Measurements from ENCODE around the gene PREB.

GRCh38 chr2:27160191-27160590, 25.8 kb upstream of the PREB start:
- TF ChIP-seq, protein P1, sequence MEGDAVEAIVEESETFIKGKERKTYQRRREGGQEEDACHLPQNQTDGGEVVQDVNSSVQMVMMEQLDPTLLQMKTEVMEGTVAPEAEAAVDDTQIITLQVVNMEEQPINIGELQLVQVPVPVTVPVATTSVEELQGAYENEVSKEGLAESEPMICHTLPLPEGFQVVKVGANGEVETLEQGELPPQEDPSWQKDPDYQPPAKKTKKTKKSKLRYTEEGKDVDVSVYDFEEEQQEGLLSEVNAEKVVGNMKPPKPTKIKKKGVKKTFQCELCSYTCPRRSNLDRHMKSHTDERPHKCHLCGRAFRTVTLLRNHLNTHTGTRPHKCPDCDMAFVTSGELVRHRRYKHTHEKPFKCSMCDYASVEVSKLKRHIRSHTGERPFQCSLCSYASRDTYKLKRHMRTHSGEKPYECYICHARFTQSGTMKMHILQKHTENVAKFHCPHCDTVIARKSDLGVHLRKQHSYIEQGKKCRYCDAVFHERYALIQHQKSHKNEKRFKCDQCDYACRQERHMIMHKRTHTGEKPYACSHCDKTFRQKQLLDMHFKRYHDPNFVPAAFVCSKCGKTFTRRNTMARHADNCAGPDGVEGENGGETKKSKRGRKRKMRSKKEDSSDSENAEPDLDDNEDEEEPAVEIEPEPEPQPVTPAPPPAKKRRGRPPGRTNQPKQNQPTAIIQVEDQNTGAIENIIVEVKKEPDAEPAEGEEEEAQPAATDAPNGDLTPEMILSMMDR (IDR thresholded peaks at IDR 0.05) = no peak
- no peak for TF ChIP-seq POLR2A (IDR thresholded peaks at IDR 0.05)
